Activated T-cell treated with anti-CD3 and anti-CD28 coated beads for 1 hour (primary cell): ENCODE data around the gene ADGRG7.

Experiments used
- DNase-seq: peaks from one replicate; pipeline ENCODE4 v3.0.0-alpha.2; 2020; ENCODE audit warnings: low read depth

The ADGRG7 gene

GRCh38 chr3:100600181-100601042 lies 9.0 kb upstream of the ADGRG7 start:
- DNase-seq: no peak

DNA sequence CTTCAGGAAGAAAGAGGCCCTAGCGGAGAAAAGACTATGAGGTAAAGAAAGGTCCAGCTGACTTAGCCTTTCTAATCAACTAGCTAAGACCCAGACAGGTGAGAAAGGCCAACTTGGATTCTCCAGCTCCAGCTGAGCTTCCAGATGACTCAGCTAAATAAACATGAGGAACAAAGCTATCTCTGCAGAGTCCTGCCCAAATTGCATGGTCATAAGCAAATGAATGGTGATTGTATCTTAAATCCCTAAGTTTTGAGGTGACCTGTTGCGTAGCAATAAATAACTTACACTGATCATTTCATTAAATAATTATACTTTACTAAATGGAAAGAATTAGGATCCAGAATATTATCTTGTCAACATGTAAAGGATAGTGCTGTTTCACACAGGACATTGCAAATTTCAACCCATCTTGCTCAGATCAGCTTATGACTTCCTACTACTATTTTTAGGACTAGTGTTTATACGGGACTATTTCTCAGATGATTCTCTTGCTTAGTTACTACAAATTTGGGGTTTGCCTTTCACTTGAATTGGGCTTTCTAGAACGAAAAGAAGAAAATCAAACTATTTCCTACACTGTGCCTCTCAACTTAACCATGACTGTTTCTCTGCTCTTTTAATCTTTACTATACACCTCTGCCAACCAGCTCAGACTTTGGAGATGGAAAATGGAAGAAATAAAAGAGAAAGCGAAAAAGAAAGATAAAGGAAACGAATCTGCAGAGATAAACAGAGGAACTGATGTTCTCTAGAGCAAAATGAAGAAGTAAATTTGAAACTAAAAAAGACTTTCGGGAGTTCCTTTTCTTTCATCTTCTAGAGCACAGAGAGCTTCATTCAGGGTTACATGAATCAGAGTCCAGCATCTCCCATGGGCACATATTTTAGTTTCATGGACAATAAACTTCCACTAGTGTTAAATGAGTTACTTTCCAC lies 6.6 kb upstream of the ADGRG7 start:
- DNase-seq: no peak

- DNase-seq: no peak
Observed at GRCh38 chr3:100603469-100603868, 5.9 kb upstream of the ADGRG7 start.

DNA sequence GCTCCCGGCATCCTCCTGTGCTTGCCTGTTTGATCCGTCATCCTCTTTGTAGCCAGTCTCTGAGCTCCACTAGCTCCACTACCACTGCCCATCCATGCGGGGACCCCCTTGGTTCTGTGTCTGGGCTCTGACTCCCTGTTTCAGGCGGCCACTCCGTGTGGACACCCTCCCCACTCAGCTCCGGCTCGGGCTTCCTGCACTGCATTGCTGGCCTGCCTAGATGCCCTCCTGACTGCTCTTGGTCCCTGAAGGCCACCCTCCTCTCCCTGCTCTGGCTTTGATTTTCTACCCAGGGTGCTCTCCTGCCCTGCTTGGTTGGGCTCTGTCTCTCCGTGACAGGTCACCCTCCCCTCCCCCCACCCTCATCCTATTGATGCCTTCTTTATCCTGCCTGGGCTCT lies 4.0 kb upstream of the ADGRG7 start:
- DNase-seq: no peak

GRCh38 chr3:100606894-100607512 lies 2.4 kb upstream of the ADGRG7 start:
- DNase-seq: no peak

- no peak for DNase-seq
Observed at GRCh38 chr3:100609963-100610362, 562 bp downstream of the ADGRG7 start.

GRCh38 chr3:100611221-100611620 lies 1.8 kb downstream of the ADGRG7 start:
- no peak for DNase-seq

- no peak for DNase-seq
Observed at GRCh38 chr3:100613721-100614390, 4.5 kb downstream of the ADGRG7 start.

- DNase-seq: no peak
Observed at GRCh38 chr3:100614941-100615340, 5.5 kb downstream of the ADGRG7 start.

DNA sequence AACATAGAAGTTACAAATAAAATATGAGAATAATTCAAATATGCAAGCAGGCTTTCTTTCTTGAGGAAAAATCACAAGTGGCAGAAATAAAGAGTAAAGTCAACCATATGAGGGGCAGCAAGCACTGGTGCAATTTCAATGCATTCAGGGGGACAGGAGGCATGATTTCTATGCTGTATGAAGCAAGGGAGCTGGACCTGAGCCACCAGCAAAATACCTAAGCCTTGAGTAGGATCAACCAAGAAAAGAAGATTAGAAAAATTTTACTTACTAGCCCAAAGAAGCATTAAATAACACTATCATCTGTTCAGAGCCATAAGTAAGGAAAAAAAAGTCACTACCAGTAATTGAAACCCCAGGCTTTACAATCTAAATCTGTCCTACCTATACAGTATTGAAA lies 6.3 kb downstream of the ADGRG7 start:
- DNase-seq: no peak

GRCh38 chr3:100621251-100621650 lies 11.8 kb downstream of the ADGRG7 start:
- DNase-seq: no peak

GRCh38 chr3:100627491-100627890 lies 18.1 kb downstream of the ADGRG7 start:
- DNase-seq: no peak

GRCh38 chr3:100629421-100630127 lies 20.2 kb downstream of the ADGRG7 start:
- DNase-seq: no peak

GRCh38 chr3:100630664-100631063 lies 21.3 kb downstream of the ADGRG7 start:
- no peak for DNase-seq

DNA sequence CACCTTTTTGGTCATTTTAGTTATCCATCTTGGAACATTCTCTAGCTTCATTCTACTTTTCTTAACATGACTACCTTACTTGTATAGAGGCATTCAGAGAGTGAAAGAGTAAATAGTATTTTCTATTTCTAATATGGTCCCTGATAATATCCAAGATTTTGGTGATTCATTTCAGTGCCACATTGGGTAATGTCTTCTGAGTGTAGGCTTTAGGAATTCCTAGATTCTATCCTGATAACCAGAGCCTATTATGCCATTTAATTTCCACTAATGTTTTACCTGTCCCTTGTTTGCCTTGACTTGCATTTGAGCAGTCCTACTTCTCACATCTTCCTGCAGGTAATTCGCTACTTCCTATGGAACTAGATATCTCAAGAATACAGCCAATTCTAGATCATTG lies 21.8 kb downstream of the ADGRG7 start:
- DNase-seq: no peak

DNA sequence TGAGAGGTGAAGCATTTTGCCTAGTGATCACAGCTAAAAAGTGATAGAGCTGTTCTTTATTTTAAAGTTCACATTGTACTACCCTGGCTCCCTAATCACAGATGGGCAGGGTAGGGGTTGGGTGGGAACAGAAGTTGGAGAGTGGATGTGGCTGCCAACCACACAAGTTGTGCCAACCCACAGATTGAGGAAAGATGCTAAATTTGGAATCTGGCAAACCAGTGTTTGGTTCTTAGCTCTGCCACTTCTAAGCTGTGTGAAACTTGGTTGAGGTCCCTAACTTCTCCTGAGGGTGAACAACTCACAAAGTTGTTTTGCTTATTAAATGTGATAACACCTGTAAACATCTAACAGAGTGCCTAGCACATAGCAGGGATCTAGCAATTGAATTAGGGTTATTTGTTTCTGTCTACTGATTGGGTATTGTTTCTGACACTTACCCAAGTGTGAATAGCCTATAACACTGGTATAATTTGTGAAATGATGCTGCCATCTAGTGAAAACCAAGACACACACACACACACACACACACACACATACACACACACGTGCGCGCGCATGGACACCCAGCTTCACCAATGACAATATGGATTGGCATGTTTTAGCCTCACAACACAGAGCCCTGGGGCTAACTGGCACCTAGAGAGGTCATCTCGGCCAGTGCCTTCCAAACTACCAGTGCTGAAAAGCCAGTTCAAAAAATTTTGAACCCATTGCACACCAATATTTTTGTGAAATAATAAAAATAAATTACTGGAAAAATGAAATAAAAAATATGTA lies 25.3 kb downstream of the ADGRG7 start:
- no peak for DNase-seq

DNA sequence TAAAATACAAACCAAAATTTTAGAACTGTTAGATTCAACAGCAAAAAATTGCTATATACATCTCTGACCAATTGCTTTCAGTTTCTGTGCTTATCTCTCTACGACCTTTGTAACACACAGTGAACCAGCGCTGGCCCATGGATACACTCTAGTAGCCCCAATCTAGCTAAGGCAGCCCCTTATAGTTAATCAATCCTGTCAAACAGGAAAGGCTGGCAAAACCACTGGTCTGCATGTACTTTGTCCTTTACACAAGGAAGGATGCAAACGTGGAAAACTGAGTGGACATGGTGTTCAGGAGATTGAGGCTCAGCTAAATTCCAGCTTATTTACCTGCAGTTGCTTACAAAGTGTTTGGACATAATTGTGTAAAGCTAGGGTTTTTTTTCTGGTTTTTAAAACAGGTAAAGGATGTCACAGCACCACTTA lies 25.9 kb downstream of the ADGRG7 start:
- no peak for DNase-seq

- DNase-seq: no peak
Observed at GRCh38 chr3:100637197-100637631, 27.8 kb downstream of the ADGRG7 start.

GRCh38 chr3:100640633-100641032 lies 31.2 kb downstream of the ADGRG7 start:
- DNase-seq: no peak

- no peak for DNase-seq
Observed at GRCh38 chr3:100641471-100642032, 32.2 kb downstream of the ADGRG7 start.
